Measurements from ENCODE around the gene KIF13A.
"Not testable (repeated sequence)": the region's sequence is repeated elsewhere in the genome, so short reads cannot be mapped to it uniquely, and the experiment has no call there.

Gene KIF13A

DNA sequence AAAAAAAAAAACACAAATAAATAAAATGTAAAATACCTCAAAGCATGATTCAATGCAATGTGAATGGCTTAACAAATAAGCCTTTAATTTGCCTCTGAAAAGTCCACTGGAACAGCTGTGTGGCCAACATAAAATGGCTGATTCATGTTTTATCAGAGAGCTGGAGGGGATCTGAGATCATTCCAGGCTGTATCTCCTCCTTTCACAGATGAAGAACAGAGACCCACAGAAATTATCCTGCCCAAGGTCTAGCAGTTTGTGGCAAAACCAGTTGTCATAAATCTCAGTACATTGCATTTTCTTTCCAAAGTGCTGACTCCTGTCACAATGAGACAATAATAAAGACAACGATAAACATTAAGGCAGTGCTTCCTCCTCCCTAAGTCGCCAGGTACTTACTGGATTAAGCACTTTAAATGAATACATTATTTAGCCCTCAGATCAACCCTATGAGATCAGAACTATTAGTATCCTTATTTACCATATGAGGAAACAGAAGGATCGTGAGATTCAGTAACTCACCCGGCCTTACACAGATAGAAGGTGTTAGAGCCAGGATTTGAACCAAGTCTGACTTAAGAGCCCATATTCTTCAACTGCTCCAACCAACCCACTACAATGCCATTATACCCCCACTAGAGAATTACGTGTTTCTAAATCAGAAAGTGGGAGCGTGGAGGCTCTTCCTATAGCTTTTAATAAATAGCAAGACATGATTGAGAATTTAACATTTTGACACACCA lies 118.3 kb downstream of the KIF13A start:
- no peak overlapping the region for H3K27ac ChIP-seq (ENCODE audit: low read depth, low read length)
- H3K9me3 ChIP-seq (ENCODE audit: control insufficient read depth, insufficient read depth, low read length) = no peaks in the 10 kb centered on the region
- H3K36me3 ChIP-seq (ENCODE audit: control insufficient read depth, insufficient read depth, low read length) = no peaks in the 10 kb centered on the region
- H3K4me3 ChIP-seq (ENCODE audit: low read depth, low read length) = no peak overlapping the region
- no peak overlapping the region for H3K9ac ChIP-seq (ENCODE audit: low read depth, low read length)
- no peaks in the 10 kb centered on the region for H3K27me3 ChIP-seq (ENCODE audit: control insufficient read depth, insufficient read depth, low read length)
- H3K4me1 ChIP-seq (ENCODE audit: control insufficient read depth, insufficient read depth, low read length) = no peaks in the 10 kb centered on the region

DNA sequence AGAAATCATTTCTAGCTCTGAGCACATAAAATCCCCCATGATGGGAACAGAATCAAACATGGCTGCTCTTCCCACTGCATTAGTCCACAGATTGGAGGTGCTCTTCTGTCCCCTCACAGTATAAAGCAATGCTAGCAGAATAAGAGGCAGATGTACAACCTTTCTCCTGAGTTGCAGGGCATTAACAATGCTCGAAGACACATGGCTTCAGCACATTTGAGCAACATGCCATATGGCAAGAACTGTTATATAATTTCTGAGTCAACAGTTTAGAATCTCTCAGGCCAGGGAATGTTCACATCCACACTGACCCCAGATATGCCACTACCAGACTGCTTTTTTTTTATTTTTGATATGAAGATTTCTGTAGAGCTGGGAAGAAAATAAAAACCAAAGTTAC lies 119.6 kb downstream of the KIF13A start:
- no peak overlapping the region for H3K9ac ChIP-seq (ENCODE audit: low read depth, low read length)

DNA sequence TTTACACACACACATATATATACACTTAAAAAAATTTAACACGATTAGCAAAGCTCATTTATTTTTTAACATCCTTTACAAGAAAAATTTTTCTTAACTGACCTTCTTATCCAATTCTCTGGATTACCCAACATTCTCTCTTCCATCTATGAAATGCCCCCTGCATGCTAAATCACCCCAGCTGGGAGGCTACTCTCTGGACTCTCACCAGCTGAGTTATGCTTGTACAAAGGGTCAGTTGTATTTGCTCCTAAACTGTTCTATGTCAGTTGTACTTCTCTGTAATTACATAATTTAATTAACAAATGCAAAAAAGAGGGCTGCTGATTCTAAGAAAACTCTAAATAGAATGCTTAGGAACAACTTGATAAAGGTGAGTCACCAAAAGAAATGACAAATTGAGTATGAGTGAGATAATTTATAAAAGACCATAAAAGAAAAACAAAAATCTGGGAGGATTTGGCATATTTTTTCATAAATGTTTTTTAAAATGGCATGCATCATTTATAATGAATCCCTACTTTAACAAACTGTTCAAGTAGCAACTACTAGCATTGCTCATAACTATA lies 120.5 kb downstream of the KIF13A start:
- no peaks in the 10 kb centered on the region for H3K4me1 ChIP-seq (ENCODE audit: control insufficient read depth, insufficient read depth, low read length)
- H3K9me3 ChIP-seq (ENCODE audit: control insufficient read depth, insufficient read depth, low read length) = no peaks in the 10 kb centered on the region
- H3K36me3 ChIP-seq (ENCODE audit: control insufficient read depth, insufficient read depth, low read length) = no peaks in the 10 kb centered on the region
- no peak overlapping the region for H3K27ac ChIP-seq (ENCODE audit: low read depth, low read length)
- H3K4me3 ChIP-seq (ENCODE audit: low read depth, low read length) = no peak overlapping the region
- H3K27me3 ChIP-seq (ENCODE audit: control insufficient read depth, insufficient read depth, low read length) = no peaks in the 10 kb centered on the region
- H3K9ac ChIP-seq (ENCODE audit: low read depth, low read length) = no peak overlapping the region

More for the DNA sequence above, 119.6 kb downstream of the KIF13A start:
- Histone ChIP-seq H3K9me3 (ENCODE audit: control insufficient read depth, insufficient read depth, low read length) (no peaks in the 10 kb centered on the region), H3K36me3 (ENCODE audit: control insufficient read depth, insufficient read depth, low read length) (no peaks in the 10 kb centered on the region), H3K4me1 (ENCODE audit: control insufficient read depth, insufficient read depth, low read length) (no peaks in the 10 kb centered on the region), H3K27me3 (ENCODE audit: control insufficient read depth, insufficient read depth, low read length) (no peaks in the 10 kb centered on the region), H3K27ac (ENCODE audit: low read depth, low read length) (no peak overlapping the region), H3K4me3 (ENCODE audit: low read depth, low read length) (no peak overlapping the region)

DNA sequence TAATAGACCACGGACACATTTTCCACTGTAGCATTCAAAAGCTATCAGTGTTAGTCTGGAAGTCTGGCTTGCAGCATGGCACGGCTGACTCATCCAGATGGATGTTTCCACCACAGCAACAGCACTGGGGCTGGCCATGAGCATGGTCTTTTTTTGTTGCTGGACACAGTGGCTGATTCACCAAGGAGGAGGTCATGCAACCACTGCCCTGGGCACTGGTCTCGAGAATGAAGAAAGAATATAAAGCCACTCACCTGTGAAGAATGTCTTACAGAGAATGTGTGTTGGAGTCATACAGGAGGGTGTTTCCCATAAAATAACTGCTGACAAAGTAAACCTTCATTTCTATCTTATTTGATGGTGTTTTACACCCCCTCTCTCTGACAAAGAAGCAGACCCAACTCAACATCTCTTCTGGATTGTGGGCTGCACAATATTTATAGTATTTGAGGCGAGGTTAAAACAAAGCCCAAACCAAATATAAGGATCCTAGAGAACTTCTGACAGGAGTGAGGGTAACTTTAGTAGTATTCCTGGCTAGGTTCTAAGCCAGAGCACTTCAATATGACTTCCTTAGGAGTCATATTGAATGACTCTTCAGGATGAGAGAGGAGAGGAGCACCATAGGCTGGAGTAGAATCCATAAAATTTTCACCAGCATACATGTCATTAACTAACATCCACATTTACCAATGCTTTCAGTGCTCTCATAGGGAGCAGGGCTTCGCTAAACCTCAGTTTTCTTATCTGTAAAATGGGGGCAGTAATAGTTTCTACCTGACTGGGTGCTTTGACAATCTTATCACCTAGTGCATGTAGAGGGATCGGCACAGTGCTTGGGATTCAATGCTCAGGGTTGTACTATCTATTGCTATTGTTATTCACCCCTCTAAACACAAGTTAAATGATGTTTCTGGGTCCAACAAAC lies 121.4 kb downstream of the KIF13A start:
- Histone ChIP-seq H3K27ac (ENCODE audit: low read depth, low read length) (no peak overlapping the region), H3K4me3 (ENCODE audit: low read depth, low read length) (no peak overlapping the region), H3K36me3 (ENCODE audit: control insufficient read depth, insufficient read depth, low read length) (no peaks in the 10 kb centered on the region), H3K27me3 (ENCODE audit: control insufficient read depth, insufficient read depth, low read length) (no peaks in the 10 kb centered on the region), H3K4me1 (ENCODE audit: control insufficient read depth, insufficient read depth, low read length) (peaks cover 8% of the 10 kb centered on the region; the same call in 1 of the 2 replicates), H3K9me3 (ENCODE audit: control insufficient read depth, insufficient read depth, low read length) (no peaks in the 10 kb centered on the region), H3K9ac (ENCODE audit: low read depth, low read length) (no peak overlapping the region)

DNA sequence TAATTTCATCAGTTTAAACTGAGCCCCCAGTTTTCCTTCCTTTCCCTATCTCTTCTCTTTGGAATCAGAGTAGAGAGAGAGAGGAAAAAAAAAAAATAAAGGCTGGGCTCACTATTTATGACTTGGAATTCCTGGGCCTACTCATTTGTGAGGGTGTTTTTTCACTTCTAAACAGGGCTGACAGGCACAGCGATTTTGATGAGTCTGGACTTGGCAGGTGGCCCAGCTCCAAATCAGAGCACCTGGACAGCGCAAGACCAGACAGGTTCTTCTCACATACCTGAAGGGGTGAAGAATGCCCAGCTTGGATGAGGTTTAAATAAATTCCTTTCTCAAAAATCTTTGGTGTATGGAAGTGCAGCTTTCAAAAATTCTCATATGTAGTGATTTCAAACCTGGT lies 122.2 kb downstream of the KIF13A start:
- no peak overlapping the region for H3K9ac ChIP-seq (ENCODE audit: low read depth, low read length)
- no peak overlapping the region for H3K27ac ChIP-seq (ENCODE audit: low read depth, low read length)

DNA sequence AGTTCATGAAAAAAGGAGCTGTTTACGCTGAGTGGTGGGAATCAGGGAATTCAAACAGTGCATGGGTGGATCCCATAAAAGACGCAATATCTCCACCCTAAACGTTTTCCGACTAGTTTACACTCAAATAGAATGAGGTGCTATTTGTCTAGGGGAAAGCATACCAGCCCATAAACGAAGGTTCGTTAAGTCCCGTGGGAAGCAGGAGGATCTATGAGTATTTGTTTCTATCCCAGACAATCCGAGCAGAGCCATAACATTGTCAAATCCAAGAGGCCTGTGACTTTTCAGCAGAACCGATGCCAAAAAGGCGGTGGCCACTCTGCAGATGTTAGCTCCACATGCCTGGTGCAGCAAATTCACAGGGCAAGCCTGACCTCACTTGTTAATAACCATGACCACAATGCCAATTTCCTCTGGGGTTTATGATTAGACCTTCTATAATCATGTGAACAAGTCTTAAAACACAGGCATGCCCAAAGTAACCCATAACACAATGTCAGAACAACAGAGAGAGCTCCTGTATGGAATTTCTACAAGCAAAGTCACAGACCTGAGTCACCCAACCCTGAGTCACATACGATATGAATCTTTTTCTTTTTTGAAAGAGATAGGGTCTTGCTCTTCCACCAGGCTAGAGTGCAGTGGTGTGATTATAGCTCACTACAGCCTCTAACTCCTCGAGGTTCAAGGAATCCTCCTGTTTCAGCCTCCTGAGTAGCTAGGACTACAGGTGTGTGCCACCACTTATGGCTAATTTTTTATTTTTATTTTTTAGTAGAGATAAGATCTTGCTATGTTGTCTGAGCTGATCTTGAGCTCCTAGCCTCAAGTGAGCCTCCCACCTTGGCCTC lies 123.3 kb downstream of the KIF13A start:
- no peaks in the 10 kb centered on the region for H3K27me3 ChIP-seq (ENCODE audit: control insufficient read depth, insufficient read depth, low read length)
- H3K4me3 ChIP-seq (ENCODE audit: low read depth, low read length) = no peak overlapping the region
- no peaks in the 10 kb centered on the region for H3K36me3 ChIP-seq (ENCODE audit: control insufficient read depth, insufficient read depth, low read length)
- H3K9me3 ChIP-seq (ENCODE audit: control insufficient read depth, insufficient read depth, low read length) = no peaks in the 10 kb centered on the region
- H3K27ac ChIP-seq (ENCODE audit: low read depth, low read length) = no peak overlapping the region
- H3K4me1 ChIP-seq (ENCODE audit: control insufficient read depth, insufficient read depth, low read length) = peaks cover 11% of the 10 kb centered on the region; the same call in 1 of the 2 replicates
- no peak overlapping the region for H3K9ac ChIP-seq (ENCODE audit: low read depth, low read length)

More for the DNA sequence above, 122.2 kb downstream of the KIF13A start:
- H3K36me3 ChIP-seq (ENCODE audit: control insufficient read depth, insufficient read depth, low read length) = no peaks in the 10 kb centered on the region
- no peak overlapping the region for H3K4me3 ChIP-seq (ENCODE audit: low read depth, low read length)
- peaks cover 11% of the 10 kb centered on the region; the same call in 1 of the 2 replicates for H3K4me1 ChIP-seq (ENCODE audit: control insufficient read depth, insufficient read depth, low read length)
- no peaks in the 10 kb centered on the region for H3K27me3 ChIP-seq (ENCODE audit: control insufficient read depth, insufficient read depth, low read length)
- H3K9me3 ChIP-seq (ENCODE audit: control insufficient read depth, insufficient read depth, low read length) = no peaks in the 10 kb centered on the region

DNA sequence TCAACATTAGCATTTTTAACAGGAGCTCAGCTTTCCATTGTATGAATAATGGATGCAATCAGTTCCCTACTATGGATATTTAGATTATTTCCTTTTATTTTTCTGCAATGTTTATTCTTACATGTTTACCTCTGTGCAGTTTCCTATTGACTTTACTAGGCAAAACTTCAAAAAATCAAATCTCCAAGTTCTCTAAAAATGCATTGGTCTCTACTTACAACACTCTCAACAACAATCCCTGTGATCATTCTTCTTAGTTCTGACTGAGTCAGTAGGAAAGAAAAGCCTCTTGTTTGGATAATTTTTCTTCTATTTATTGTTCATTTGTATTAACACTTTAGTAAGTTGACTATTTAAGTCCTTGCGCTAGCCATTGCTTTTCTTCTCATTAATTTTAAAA lies 126.1 kb downstream of the KIF13A start:
- no peak overlapping the region for H3K9ac ChIP-seq (ENCODE audit: low read depth, low read length)
- H3K27me3 ChIP-seq (ENCODE audit: control insufficient read depth, insufficient read depth, low read length) = no peaks in the 10 kb centered on the region
- no peaks in the 10 kb centered on the region for H3K36me3 ChIP-seq (ENCODE audit: control insufficient read depth, insufficient read depth, low read length)
- peaks cover 11% of the 10 kb centered on the region; the same call in 1 of the 2 replicates for H3K4me1 ChIP-seq (ENCODE audit: control insufficient read depth, insufficient read depth, low read length)
- H3K4me3 ChIP-seq (ENCODE audit: low read depth, low read length) = no peak overlapping the region
- H3K27ac ChIP-seq (ENCODE audit: low read depth, low read length) = no peak overlapping the region
- H3K9me3 ChIP-seq (ENCODE audit: control insufficient read depth, insufficient read depth, low read length) = no peaks in the 10 kb centered on the region

DNA sequence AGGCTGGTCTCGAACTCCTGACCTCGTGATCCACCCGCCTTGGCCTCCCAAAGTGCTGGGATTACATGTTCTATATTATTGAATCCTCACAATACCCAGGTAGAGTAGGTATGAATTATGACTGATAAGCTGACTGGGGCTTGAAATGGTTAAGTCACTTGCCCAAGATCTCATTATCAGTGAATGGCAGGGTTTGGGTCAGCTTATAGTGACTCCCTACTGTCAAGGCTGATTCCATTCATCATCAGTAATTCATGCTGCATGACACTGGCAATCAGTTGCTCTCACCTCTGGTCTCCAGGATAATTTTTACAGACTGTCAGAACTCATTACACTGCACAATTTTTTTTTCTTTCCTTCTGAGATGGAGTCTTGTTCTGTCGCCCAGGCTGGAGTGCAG lies 127.6 kb downstream of the KIF13A start:
- Histone ChIP-seq H3K9me3 (ENCODE audit: control insufficient read depth, insufficient read depth, low read length) (no peaks in the 10 kb centered on the region), H3K4me1 (ENCODE audit: control insufficient read depth, insufficient read depth, low read length) (peaks cover 11% of the 10 kb centered on the region; the same call in 1 of the 2 replicates), H3K27me3 (ENCODE audit: control insufficient read depth, insufficient read depth, low read length) (no peaks in the 10 kb centered on the region), H3K4me3 (ENCODE audit: low read depth, low read length) (no peak overlapping the region), H3K27ac (ENCODE audit: low read depth, low read length) (no peak overlapping the region), H3K36me3 (ENCODE audit: control insufficient read depth, insufficient read depth, low read length) (peaks cover 10% of the 10 kb centered on the region; the same call in 1 of the 2 replicates), H3K9ac (ENCODE audit: low read depth, low read length) (no peak overlapping the region)

DNA sequence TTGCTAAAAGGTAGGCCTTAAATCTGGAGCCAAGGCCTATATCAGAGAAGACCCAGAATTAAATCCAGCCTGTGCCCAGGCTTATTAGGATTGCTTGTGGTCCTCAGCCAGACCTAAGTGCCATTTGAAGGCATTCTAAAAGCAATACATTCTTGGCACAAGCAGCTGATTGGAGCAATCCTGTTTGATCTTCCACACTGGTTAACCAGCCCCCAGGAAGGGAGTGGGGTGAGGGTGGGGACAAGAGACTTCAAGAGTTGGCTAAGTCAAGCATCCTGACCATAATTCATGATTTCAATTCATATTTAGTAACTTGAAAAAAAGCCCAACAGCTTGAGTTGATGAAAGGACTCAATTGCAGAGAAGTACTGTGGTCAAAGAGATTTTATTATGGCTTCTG lies 128.9 kb downstream of the KIF13A start:
- H3K27me3 ChIP-seq (ENCODE audit: control insufficient read depth, insufficient read depth, low read length) = no peaks in the 10 kb centered on the region
- H3K36me3 ChIP-seq (ENCODE audit: control insufficient read depth, insufficient read depth, low read length) = peaks cover 11% of the 10 kb centered on the region; the same call in 1 of the 2 replicates
- H3K4me3 ChIP-seq (ENCODE audit: low read depth, low read length) = no peak overlapping the region
- no peaks in the 10 kb centered on the region for H3K9me3 ChIP-seq (ENCODE audit: control insufficient read depth, insufficient read depth, low read length)
- no peak overlapping the region for H3K9ac ChIP-seq (ENCODE audit: low read depth, low read length)
- no peak overlapping the region for H3K27ac ChIP-seq (ENCODE audit: low read depth, low read length)
- H3K4me1 ChIP-seq (ENCODE audit: control insufficient read depth, insufficient read depth, low read length) = peaks cover 11% of the 10 kb centered on the region; the same call in 1 of the 2 replicates

DNA sequence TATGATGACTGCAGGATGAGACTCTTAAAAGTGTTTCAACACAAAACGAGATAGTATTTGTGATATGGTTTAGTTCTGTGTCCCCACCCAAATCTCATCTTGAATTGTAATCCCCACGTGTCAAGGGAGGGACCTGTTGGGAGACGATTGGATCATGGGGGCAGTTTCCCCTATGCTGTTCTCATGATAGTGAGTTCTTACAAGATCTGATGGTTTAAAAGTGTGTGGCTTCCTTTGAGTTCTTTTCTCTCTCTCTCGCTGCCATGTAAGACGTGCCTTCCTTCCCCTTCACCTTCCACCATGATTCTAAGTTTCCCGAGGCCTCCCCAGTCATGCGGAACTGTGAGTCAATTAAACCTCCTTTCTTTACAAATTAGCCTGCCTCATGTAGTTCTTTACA lies 130.2 kb downstream of the KIF13A start:
- H3K36me3 ChIP-seq (ENCODE audit: control insufficient read depth, insufficient read depth, low read length) = peaks cover 14% of the 10 kb centered on the region; the same call in 1 of the 2 replicates
- H3K4me1 ChIP-seq (ENCODE audit: control insufficient read depth, insufficient read depth, low read length) = peaks cover 11% of the 10 kb centered on the region; the same call in 1 of the 2 replicates
- H3K9me3 ChIP-seq (ENCODE audit: control insufficient read depth, insufficient read depth, low read length); H3K27me3 ChIP-seq (ENCODE audit: control insufficient read depth, insufficient read depth, low read length); H3K4me3 ChIP-seq (ENCODE audit: low read depth, low read length); H3K27ac ChIP-seq (ENCODE audit: low read depth, low read length); H3K9ac ChIP-seq (ENCODE audit: low read depth, low read length): not testable (repeated sequence)

Data from HUES48 (cell line).